GM03348 (cell line): Measurements from ENCODE around the gene ADAM17.

Source experiments
- DNase-seq: peaks from one replicate; pipeline ENCODE4 v3.0.0; 2012; ENCODE audit warnings: low spot score

ADAM17 gene

DNA sequence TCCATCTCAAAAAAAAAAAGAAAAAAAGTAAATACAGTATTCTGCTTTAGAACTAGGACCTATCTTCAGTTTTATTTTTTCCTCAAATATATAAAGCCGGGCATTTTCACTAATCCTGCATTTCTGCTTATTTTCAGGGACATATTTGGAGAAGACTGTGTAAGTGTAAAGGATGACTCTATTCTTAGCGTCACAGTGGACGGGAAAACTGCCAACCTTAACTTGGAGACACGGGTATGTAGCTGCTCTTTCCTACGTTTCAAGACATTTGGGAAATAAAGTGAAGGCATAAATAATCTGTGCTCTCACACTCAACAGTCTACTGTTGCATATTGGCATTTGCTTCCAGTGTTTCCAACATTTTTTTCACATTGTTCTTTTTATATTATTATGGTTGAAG is 84.4 kb downstream of the ADAM17 start:
- no peak for DNase-seq

DNA sequence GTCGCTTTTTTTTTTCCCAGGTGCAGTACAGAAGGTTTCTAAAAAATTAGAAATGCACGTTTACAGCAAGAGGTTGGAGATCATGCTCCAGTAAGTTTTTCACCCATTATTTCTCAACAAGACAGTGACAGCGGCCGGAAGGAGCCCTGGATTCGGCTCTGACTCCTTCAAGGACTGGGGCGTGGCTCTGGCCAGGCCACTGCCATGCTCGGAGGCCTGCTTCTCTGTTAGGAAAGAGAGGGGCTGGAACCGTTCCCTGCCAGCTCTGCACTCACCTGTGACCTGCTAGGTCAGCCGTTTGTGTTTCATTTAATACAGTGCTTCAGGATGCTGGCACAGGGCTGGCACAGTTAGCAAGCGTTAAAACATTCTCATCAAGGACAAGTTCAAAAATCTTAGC is 87.9 kb downstream of the ADAM17 start:
- no peak for DNase-seq

DNA sequence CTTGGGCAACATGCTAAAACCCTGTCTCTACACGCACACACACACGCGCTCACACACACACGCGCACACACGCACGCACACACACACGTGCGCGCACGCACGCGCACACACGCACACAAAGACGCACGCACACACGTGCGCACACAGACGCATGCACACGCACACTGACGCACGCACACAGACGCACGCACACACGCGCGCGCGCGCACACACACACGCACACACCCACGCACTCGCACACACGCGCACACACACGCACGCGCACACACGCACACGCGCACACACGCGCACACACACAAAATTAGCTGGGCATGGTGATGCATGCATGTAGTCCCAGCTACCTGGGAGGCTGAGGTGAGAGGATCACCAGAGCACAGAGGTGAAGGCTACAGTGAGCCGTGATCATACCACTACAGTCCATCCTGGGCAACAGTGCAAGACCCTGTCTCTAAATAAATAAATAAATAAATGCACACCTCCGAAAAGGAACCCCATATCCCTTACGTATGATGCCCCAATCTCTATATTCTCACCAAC is 89.4 kb downstream of the ADAM17 start:
- no peak for DNase-seq

DNA sequence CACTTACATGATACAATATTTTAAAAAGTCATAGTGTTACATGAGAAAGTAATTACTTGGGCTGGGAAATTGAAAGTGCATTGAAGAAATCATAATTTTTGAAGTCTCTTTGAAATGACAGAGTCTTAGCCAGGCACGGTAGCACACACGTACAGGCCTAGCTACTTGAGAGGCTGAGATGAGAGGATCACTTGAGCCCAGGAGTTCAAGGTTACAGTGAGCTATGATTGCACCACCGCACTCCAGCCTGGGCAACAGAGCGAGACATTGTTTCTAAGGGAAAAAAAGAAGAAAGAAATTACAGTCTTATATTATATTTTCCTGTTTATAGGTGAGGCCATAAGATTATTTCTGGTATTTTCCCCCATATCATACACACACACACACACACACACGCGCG is 90.5 kb downstream of the ADAM17 start:
- no peak for DNase-seq

DNA sequence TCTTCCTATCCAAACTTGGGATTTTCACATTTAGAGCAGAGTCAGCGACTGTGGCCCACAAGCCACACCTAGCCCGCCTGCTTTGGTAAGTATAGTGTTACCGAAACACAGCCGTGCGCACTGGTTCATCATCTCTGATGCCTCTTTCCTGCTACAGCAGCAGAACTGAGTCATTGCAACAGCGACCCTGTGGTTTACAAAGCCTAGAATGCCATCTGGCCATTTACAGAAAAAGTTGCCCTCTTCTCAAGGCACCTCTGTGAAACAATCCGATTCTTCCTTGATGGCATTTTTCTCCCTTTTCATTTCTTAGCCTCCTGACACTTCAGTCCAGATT is 92.0 kb downstream of the ADAM17 start:
- DNase-seq = no peak

DNA sequence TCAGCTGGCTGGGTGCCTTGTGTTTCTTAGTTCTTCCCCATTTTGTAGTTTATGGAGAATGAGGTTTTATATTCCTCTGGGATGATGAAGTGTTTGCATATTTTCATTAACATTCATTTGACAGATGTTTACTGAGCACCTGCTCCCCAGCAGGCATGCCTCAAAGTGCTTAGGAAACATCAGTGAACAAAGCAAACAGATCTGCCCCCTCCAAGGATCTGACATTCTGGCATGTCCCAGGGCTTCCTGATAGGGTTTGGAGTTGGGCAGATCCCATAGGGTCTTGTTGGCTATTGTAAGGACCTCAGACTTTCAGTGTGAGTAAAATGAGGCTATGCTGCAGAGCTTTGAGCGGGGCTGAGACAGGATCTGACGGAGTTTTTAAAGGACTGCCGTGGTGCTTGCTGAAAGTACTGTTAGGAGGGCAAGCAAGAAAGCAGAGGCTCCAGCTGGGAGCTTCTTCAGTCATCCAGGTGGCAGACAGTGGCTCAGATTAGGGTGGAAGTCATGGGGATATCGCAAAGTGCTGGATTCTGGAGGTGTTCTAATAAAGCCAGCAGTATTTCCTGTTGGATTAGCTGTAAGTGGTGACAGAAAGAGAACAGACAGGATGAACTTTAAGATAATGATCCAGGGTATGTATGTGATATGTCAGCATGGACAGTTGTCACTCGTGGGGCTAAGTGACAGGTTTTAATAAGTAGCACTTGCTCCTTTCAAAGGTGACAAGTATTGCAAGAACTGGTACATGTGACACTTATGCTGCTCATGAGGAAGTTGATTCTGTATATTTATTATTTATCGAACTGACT is 92.5 kb downstream of the ADAM17 start:
- DNase-seq = no peak

DNA sequence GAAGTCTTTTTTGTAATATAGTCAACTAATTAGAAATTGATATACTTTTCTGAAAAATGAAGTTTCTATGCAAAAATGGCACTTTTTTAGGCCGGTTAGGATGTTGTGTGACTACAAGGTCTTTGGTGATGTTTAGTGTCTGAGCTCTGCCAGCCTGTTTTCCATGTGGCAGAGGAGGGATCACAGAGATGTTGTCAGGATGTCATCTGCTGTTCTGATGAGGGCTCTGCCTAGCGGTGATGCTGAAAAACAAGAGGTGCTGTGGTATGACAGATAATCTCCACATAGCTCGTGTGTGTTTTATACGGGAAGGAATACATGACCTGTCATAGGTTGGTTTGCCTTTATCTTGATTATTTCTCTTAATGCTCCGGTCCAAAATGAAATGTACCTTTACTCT is 93.3 kb downstream of the ADAM17 start:
- DNase-seq = no peak

DNA sequence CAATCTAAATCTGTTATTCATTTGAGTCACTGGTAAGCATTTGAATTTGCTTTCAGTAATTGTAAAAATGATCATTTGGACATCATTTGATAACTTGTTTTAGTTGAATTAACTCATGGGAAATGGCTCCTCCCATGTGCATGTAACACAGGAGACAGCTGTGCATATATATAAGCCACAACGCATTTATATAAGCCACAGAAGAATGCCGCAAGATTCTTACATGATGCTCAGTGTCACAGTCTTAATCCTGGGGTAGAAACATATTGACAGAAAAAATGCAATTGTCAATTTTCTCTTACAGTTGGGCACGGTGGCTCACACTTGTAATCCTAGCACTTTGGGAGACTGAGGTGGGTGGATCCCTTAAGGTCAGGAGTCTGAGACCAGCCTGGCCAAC is 94.6 kb downstream of the ADAM17 start:
- DNase-seq = no peak

DNA sequence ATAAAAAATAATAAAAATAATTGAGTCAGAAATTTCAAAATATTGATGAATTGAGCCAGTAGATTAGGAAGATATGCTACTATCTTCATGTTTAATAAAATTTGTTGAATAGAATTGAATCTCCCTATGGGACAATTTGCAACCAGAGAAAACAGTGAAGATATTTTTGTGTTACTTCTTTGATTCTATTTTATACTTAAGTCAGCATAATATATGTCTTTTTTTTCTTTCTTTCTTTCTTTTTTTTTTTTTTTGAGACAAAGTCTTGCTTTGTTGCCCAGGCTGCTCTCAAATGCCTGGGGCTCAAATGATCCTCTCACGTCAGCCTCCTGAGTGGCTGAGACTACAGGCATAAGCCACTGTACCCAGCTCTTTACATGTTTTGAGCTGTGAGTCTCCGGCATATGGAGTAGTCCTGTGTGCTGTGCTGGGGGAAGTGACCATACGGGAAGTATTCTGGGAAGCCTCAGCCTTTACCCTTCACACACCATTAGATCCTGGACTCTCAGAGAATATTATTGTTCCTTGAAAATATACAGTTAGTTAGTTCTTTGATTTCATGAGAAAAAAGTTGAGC is 95.1 kb downstream of the ADAM17 start:
- no peak for DNase-seq

DNA sequence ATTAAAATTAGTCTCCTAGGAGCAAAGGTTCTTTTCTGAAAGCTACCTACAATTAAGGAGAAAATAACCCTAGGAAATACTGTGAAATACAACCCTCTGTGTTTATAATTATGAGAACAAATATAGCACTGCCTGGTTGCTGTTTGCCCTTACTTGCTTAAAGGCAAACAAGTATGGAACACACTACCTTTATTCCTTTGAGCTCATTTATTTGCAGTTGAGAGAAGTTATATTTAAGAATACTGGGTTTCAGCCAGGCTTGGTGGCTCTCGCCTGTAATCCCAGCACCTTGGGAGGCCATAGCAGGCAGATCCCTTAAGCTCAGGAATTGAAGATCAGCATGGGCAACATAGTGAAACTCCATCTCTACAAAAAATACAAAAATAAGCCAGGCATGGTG is 104.4 kb downstream of the ADAM17 start:
- no peak for DNase-seq

DNA sequence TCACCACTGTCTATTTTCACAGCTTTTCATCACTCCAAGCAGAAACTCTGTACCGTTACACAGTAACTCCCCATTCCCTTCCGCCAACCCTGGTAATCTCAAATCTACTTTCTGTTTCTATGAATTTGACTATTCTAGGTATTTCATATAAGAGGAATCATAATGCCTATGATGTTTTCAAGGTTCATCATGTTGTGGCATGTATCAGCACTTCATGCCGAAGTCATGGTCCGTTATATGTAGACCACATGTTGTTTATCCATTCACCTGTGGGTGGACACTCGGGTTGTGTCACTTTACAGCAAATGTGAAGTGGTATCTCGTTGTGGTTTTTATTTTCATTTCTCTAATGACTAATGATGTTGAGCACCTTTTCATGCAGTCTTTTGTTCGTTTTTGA is 110.5 kb downstream of the ADAM17 start:
- no peak for DNase-seq

DNA sequence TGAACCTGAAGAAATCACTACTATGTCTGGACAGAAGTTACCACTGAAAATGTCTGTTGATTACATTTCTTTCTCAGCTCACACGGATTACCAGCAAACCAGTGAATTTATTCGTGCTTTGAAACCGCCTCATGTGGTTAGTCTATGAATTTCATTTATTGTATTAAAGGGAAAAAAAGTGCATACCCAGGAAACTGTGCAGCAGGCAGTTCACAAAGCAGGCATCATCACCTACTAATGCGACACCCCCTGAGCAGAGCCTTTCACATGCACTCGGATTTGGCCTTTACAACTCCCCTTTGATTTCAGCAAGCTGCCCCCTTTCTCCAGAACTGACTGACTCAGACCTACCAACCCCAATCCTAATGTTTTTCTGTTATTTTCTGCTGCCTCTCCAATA is 112.1 kb downstream of the ADAM17 start:
- DNase-seq = no peak

DNA sequence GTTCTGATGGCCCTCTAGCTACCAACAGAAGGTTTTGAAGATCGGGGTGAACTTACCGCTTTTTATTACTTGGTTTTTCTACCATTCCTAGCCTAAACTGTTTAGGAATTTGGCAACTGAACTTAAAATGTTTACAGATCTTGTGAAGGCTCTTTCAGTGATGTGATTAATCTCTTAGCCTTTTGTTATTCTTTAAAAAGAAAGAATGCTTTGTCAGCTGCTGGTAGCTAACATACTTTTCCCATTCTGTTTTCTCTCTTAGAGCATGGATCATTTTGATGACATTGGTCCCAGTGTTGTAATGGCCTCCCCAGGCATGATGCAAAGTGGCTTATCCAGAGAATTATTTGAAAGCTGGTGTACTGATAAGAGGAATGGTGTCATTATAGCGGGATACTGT is 114.1 kb downstream of the ADAM17 start:
- no peak for DNase-seq

DNA sequence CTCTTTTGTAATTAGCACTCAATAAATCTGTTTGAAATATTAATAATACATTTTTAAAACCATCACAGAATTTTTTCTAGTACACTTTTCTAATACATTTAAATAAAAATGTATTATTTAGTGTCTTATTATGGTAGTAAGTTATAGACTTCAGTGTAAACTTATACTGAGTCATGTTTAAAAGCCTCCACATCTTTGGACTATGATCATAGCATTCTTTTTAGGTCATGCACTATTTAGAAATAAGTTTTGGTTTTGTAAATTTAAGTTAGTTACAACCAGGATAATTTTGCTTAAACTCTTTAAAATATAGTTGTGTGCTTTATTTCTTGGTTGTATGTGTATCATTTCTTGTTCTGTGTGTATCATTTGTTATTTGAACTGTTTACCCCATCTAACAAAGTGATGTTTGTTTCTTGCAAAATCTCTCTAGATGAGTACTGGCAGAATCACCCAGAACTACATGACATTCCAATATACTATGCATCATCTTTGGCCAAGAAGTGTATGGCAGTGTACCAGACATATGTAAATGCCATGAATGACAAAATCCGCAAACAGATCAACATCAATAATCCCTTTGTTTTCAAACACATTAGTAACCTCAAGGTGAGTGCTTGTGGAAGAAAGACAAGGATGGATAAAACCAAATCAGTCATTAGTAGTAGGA is 115.4 kb downstream of the ADAM17 start:
- peak; percentile 57 for DNase-seq

DNA sequence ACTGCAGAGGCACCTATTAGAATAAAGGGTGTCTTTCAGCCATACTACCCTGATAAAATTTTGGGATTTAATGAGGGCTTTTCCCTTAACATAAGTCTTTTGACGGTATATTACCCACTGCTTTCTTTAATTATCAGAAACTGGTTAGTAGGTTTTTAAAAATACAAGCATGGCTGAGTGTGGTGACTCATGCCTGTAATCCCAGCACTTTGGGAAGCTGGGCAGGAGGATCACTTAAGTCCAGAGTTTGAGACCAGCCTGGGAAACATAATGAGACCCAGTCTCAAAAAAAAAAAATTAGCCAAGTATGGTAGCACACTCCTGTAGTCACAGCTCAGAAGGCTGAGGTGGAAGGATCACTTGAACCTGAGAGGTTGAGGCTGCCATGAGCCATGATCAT is 116.1 kb downstream of the ADAM17 start:
- no peak for DNase-seq
